Stimulated activated CD8-positive, alpha-beta memory T cell treated with anti-CD3 and anti-CD28 coated beads, Interleukin-15, amount 100 ng/mL, for 1 hour (primary cell): Measurements from ENCODE around the gene DPP6.

ENCODE experiments used
- DNase-seq: peaks from one replicate; pipeline ENCODE4 v3.0.0-alpha.2; 2020; ENCODE audit warnings: low read depth

The DPP6 gene

DNA sequence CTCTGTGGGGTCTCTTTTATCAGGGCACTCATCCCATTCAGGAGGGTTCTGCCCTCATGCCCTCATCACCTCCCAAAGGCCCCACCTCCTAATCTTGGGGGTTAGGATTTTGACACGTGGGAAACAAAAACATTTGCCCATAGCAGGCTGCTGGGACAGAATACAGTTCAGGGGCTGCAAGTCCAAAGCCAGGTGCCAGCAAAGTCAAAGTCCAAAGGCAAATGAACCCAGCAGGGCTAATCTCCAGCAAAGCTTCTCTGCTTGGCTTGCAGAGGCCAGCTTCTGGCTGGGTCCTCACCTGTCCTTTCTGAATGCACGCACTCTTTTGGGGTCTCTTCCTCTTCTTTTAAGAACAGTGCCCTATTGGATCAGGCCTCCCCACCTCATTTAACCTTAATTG lies 359.9 kb downstream of the DPP6 start:
- DNase-seq = no peak

DNA sequence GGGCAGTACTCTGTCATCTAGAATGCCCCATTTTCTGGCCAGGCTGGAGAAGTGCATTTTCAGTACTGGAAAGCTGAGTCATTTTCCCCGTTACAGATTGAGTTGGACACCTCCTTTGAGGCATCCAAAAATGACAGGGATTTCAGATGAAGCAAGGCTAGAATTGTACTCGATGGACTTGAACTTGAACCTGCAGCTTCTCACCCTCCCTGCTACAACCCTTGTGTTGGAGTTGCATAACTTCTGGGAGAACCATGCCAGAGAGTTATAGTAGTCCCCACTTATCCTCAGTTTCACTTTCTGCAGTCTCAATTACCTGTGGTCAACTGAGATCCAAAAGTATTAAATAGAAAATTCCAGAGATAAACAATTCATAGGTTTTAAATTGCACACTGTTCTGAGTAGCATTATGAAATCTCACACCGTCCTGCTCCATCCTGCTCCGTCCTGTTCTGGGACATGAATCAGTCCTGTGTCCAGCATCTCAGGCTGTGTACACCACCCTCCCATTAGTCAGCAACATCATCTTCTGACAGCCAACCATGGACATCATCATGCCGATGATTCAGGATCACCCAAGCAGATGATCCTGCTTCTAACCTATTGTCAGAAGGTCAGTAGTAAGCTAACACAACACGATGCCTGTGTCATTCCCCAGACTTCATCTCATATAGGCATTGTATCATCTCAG lies 363.7 kb downstream of the DPP6 start:
- DNase-seq = no peak

DNA sequence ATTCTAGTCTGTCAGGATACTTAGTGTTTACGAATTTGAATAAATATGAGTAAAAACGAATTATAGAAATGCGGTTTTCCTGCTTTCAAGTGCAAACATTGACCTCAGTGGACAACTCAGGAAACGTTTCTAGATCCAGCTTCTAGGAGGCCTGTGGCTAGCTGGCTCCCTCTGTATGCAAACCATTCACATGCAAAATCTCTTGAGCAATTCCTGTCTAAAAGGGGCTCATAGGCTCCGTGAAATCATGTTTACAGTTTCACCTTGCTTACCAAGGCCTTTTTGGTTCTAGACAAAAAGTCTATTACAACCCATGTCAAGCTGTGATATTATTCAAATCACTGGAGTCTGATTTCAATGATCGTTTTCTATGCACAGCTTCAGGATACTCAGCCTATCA lies 364.5 kb downstream of the DPP6 start:
- DNase-seq = no peak

DNA sequence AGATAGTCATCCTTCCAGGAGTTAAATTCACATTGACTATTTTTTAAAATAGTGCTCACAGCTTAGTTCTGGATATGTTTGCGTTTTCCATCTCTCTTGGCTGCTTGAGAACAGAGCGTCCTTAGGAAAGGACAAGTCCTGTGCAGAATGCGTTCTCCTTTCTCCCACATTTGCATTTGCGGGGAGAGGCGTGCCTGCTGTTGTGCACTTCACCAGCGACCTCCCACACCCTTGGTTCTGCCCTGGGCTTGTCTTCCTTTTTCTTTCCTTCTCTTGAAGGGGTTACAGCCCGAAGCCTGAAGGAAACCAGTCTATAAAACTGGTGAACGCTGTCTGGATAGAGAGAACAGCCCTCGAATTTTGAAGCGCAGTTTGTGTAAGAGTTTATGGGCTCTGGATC lies 367.1 kb downstream of the DPP6 start:
- no peak for DNase-seq

DNA sequence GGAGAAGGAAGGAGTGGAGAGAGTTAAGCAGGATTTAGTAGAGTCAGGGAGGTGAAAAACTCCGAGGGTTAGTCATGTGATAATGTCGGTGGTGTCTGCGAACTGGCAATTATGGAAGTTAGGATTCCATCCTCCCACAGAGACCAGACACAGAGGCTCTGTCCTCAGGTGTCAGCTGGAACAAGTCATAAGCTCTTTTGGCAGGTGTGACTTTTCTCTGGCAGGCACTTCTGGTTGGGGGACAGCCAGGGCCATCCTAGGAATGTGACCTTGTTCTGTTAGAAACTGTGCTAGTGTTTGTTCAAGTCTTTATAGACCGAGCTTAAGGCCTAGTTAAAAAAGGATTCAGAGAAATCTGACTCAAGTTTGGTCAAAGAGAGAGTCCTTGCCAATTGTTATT lies 371.0 kb downstream of the DPP6 start:
- DNase-seq = no peak

DNA sequence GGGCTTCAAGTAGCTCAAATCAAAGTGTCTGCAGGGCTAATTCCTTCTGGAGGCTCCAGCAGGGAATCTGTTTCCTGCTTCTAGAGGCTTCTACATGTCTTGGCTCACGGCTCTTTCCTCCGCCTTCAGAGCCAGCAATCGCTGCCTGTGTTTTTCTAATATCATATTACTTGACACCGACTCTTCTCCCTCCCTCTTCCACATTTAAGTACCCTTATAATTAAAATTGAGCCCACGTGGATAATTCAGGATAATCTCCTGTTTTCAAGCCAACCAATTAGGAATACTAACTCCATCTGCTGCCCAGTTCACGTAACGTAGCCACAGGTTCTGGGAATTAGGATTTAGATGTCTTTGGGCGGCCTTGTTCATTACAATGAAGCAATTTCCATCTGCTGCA lies 372.2 kb downstream of the DPP6 start:
- DNase-seq = no peak

DNA sequence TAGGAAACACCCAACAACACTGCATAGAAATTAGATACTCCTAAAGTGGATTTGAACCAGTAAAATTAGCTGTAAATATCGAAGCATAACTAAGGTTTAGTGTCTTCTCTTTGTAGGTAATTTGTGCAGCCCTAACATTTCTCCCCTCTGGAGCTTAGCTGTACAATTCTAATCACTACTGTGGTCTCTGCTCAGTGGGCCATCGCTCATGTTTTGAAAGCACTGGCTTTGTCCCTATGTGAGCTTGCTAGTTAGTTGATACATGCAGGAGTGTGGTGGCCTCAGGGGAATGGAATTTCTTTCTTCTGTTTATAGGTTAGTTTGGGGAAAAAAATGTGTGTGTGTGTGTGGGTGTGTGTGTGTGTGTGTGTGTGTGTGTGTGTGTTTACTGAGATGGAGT lies 373.1 kb downstream of the DPP6 start:
- DNase-seq = no peak

DNA sequence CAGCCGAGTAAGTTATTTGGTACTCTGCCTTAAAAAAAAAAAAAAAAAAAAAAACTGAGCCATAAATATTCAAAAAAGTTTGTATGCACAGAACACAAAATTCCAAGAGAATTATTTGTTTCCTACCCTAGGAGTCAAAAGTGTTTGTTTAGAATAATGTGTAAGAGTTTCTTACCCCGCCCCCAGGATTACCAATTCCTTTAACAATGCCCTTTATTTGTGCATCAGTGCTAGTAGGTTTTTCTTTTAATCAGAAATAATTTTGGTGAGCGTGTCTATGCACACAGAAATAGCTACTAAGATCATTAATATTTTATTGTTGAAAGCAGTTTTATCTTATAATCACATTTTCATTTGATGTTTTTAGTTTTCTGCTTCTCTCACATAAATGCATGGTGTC lies 374.6 kb downstream of the DPP6 start:
- DNase-seq = no peak

DNA sequence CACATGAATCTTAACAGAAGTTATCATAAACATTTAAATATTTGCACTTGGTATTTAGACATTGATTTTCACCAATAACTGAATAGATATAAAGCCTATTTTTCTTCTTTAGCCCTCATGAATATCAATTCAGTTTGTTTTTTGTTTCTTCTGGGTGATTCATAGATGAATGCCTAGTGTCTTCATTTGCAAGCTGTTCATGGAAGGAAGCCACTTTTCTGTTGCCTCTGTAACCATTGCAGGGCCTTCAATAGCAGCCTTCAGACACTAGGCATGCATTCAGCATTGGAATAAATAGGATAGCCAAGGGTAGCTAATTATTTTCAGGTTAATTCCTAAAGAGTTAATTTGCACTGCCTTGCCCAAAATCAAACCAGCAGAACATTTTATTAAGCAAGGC lies 375.3 kb downstream of the DPP6 start:
- no peak for DNase-seq

DNA sequence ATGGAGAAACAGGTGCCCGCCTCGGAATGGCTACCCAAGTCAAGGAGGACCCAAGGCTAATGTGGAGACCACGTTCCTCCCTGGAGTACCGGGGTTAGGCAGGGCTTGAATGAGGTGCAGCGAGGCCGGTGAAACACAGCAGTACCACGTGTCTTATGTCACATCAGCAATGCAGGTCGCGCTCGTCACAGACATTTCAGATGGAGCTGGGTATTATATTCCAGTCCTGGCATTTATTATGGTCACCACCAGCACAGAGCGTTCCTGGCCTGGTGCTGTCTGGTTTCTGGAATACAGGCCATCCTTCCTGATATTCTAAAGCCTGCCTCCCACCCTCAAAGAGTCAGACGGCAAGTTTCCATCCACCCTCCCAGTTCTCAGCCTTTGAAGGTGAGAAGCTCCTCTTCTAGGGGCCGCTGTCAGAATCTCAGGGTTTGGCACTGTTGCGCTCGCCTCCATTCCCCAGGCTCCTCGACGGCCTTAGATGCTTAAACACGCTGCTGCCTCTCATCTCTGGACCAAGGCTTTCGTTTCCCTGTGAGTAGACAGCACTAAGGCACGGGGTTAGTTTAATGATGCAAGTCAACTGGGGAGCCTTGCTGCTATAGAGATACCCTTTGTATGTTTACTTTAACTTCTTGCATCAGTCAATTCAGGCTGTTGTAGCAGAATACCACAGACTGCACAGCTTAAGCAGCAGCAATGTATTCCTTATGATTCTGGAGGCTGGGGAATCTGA lies 377.6 kb downstream of the DPP6 start:
- no peak for DNase-seq

DNA sequence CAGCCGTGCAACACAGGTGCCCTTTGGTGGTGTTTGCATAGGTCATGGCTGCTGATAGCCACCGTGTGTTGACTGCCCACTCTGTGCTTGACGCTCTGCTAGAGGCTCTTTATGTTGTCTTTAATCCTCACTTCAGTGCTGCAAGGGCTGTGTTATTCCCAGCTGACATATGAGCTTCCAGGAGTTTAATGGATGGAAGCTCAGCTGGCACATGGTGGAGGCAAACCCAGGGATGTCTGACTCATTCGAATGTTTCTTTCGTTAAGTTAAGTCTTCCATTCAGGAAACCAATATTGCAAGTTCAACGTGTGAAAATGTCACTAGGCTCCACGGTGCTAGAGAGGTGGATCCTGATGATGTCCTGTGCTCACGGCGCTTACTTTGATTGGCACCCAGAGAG lies 378.4 kb downstream of the DPP6 start:
- no peak for DNase-seq

DNA sequence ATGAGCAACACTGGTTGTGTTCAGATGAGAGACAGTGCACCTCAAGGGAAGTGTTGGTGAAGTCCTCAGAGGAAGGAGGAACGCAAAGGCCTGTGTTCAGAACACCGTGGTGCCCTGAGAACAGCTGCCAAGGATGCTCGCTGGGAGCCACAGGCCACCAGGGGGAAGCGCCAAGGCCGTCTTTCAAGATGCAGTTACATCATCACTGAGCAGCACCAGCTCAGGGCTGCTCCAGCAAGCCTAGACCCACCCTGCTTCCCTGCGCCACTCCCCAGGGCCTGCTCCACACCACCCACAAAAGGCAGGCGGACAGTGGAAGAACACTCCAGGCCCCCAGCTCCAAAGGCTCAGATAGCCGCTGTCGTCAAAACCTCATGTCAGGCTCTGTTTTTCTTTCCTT lies 378.8 kb downstream of the DPP6 start:
- no peak for DNase-seq

DNA sequence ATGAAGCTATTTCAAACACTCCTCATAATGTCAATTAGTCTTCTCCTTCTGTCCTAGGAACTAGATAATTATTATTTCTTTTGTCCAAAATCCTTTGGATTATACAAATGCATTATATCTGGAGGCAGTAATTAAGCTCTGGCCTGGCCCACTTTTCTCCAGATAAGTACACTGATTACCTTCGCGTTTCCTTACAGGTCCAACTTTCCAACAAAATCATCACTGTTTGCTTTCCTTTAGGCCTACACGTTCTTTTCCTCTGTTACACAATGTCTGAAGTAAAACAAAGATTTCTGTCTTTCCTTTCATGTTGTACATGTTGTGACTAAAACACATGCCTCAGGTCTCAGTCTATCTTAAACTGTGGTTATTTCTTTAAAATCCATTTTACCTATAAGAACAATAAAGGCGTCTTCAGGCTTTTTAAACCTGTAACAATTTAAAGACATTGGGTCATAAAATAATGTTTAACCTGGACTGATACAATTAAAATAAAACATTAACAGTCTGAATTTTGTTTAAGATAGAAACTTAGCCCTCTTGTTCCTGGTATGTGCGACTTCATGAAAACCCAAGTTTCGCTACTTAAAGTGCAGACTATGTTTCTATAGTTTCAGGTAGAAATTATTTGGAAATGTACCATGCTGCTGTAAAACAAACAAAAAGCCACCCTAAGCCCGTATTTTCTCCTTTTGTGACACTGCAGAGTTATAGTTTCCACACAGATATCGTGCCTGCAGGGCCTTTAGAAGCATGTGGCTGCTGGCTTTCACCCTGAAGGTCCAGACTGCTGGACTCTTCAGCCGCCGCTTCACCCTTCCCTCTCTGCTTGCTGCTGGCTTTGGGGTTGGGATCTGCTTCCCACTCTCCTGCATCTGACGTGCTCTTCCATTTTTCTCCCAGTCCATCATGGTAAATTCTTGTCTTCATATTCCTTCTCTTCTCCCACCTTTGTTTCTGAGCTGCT lies 381.7 kb downstream of the DPP6 start:
- DNase-seq = no peak

DNA sequence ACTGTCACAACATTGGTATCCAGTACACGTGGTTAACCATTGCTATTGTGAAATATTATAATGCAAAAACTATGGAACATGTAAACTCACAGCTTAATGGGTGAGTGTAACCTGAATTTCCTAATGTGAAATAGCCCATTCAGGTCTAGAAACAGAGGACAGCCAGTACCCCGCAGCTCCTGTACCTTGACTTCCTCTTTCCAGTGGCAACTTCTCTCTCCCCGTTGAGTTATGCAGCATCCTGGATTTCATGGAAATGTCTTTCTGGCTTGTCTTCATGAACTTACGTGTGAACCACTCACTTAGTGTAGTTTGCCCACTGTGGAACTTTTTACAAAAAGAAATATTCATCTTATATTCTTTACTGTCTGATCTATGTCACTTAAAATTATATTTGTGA lies 384.4 kb downstream of the DPP6 start:
- DNase-seq = no peak

DNA sequence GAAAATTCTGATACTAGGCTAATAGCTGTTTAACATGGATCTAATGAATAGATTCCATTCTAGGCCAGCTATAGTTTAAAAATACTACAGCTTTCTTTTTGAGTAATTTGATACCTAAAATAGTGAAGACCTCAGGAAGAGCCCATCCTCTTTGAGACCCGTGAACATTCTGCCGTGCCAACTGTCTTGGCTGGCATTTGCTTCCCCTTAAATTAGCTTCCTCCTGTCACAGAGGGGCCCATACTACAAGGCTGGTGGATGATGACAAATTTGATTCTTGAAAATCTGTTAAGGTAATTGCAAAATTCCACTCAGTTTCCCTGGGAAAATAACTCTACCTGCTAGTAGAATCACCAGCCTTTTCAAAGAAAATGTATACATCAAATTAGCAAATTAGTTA lies 385.0 kb downstream of the DPP6 start:
- no peak for DNase-seq

DNA sequence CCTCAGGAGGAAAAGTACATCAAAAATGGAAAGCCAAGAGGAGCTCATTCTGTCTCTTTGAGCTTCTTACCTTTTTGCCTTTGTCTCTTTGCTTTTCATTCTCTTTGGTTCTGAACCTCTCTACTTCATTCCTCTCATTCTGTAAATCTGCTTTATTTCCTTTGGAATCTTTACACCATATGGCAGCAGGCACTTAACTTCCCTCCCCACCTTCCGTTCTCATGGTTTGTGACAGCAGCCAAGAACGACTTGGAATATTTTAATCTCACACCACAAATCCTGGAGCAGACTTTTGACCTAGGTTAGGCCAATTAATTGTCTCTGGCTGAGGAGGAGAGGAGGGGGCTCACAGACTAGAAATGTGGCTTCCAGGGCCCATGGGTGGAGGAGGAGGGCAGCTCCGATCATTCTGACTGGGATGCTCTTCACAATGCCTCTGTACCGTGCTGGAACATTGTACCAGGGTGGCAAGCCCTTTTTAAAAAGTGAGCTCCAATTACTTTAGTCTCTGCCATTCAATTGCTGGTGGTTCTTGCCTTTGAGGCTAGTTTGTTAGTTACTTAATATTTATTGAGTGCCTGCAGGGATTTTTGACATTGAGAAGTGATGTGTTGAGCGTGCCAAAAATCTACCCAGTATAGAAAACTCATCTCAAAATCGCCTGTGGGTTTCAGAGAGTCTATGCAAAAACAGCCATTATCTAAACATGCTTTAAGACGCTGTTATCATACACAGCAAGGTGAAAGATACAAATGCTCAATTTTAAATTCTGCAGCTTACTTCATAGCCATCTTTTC lies 386.6 kb downstream of the DPP6 start:
- no peak for DNase-seq

DNA sequence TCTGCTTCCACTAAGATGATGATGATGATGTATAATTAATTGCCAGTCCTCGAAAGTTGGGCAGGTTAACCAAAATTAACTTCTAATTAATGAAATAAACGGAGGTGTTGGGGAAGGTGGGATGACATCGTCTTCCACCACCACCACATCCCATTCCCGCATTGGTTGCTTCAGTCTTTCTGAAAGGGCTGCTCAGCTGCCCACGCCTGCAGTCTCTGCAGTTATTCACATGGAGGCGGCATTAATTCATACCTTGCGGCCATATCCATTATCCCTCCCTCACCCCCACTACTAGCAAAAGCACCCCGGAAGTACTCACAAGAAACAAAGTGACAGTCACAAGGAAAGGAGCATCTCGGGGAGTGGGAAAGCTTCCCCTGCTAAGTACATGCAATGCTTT lies 387.9 kb downstream of the DPP6 start:
- no peak for DNase-seq

DNA sequence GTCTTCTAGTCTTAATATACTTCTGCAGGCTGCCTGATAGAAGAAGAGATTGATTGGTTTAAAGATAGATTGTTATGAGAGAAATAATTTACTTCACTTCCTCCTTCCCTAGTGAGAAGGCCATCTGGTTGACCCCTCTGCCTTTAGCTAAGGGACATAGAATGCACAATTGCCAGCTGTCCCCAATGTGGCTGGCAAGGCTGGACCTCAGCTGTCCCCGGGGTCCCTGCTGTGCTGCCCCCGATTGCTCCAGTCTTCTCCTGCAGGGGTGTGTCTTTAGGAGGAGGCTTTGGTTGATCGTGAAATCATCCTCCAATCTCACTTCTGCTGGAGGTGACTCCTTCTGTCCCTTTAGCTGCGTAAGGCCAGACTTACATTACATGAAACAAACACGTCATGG lies 388.5 kb downstream of the DPP6 start:
- no peak for DNase-seq

DNA sequence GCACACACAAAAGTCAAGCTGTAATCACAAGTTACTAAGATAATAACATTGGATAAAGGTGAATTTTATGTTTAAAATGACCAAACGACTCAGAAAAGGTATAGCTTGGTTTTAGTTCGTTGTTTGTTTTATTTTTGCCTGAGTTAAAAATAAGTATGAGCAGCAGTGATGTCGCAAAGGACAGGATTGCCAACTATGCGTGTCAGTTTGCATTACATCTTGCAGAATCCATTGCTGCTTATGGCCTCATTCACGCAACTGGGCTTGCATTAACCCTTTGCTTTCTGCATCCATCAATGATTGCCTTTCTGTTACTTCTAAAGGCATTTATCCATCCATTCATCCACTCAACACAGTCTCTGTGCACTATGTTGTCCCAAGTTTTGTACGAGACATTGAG lies 389.6 kb downstream of the DPP6 start:
- DNase-seq = no peak

DNA sequence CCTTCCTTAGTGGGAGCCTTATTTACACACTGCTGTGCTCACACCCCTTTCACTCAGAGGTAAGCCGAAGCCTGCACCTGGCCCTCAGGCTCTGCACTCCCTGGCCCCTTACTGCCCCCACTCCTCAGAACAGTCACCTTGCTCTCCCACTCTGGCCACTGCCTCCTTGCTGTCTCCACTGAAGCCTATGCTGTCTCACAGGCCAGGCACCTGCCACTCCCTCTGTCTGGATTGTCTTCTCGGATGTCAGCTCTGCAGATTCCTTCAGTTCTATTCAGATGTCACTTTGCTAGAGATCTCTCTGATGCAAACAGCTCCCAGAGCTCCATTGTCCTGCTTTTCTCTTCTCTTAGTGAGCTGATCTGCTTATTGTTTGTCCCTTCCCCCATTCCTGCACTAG lies 390.7 kb downstream of the DPP6 start:
- DNase-seq = no peak

DNA sequence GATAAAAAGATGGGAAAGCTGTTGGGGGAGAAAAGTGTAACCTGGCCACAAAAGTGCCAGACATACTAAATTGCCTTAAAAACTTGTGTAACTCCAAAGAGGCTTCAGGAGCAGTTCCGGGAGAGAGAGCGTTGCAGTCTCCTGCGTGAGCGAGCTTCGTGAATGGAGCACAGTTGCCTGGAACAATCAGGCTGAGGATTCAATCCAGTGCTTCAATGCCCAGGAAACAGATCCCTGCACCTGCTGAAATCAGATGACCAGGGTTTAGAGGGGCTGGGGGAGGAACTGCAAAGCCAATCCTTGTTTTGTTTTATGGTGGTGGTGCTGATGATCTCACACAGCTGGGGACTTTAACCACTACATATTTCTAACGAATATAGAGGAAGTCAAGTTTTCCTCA lies 398.3 kb downstream of the DPP6 start:
- DNase-seq = no peak
